Psoas muscle (tissue), 8 donors: ENCODE measurements around the gene FNDC3B. TPM values are rescaled to one million over a fixed set of nuclear protein-coding genes. Genes with fewer than 3 reads are reported as not detected.

Source experiments
- ATAC-seq, 4 donors: fragments of 200-7000 bp; cut with Tn5 transposase; one replicate each; pipeline ENCODE4 v1.9.1; 2020; ENCODE audit warnings: moderate library complexity in 3 of 4, mild to moderate bottlenecking in 2 of 4
- DNase-seq, 2 donors: peaks; one replicate each; pipeline ENCODE4 v3.0.0-alpha.2; 2020
- H3K27ac ChIP-seq: fragments of 200-600 bp; one replicate; pipeline ENCODE4 v1.8.0; 2022
- H3K27me3 ChIP-seq, 3 donors: fragments of 200-600 bp in 1 of 3; one replicate each; pipeline versions ENCODE4 v1.6.1 to v1.8.0; 2013 to 2022; ENCODE audit warnings: low read length in 2 of 3, mild to moderate bottlenecking in 2 of 3, moderate library complexity in 1 of 3; ENCODE audit not compliant: insufficient read depth in 3 of 3
- H3K36me3 ChIP-seq, 2 donors: fragments of 200-600 bp in 1 of 2; one replicate each; pipeline versions ENCODE4 v1.6.1 to v1.8.0; 2013 to 2022; ENCODE audit warnings: low read depth in 1 of 2, mild to moderate bottlenecking in 1 of 2, moderate library complexity in 1 of 2; ENCODE audit not compliant: insufficient read depth in 1 of 2
- H3K4me1 ChIP-seq: fragments of 200-600 bp; one replicate; pipeline ENCODE4 v1.8.0; 2022
- H3K4me3 ChIP-seq: fragments of 200-600 bp; one replicate; pipeline ENCODE4 v1.8.0; 2022; ENCODE audit warnings: mild to moderate bottlenecking
- H3K9me3 ChIP-seq: fragments of 200-600 bp; one replicate; pipeline ENCODE4 v1.8.0; 2022
- CTCF ChIP-seq: fragments of 200-600 bp; IDR thresholded peaks from one replicate; pipeline ENCODE4 v1.8.0; 2022; ENCODE audit warnings: antibody characterized with exemption
- WGBS, 3 donors: extraction: QIAGEN DNeasy Blood & Tissue Kit; methylation state at CpG; one replicate each; pipeline versions ENCODE4 v1.1.6 to v1.1.7; 2013; 5-methylcytosine and 5-hydroxymethylcytosine counted together
- intact Hi-C, 2 donors: fragments of 100-400 bp; cut with DNase I; formaldehyde crosslinking; loops; one replicate each; pipeline versions ENCODE4 v1.11.0 to v1.14.2; 2022
- polyA plus RNA-seq, 3 donors: library from polyadenylated mRNA; stranded (reverse); fragments of 200-250 nt; gene quantifications; one replicate each; pipeline ENCODE4 v1.2.3, GENCODE V29; 2013
- total RNA-seq, 4 donors: library from RNA; stranded (reverse); fragmentation: NEBNext Ultra II Directional in 2 of 4; extraction: Animal tissue kit (Norgen Biotek cat#: 25700) in 2 of 4; gene quantifications; one replicate each; pipeline versions ENCODE4 v1.2.1 to v1.2.4, GENCODE V29; 2021 to 2023
- donor health status: healthy with polysubstance abuse.
- donor health status: DM: no; HTN: no; CAD: no; lungs with moderate emphysema.
- donor health status: Bipolar disorder and iron deficiency.
- donor health status: healthy.
- donor health status: DM: yes; HTN: yes; CAD: no.
- donor health status: DM: no; HTN: no; CAD: no.
- donor health status: DM: no; HTN: no; CAD: no.
- donor health status: DM: yes; HTN: yes; CAD: no.

FNDC3B gene
- total and polyA plus RNA-seq, 7 donors: 12.4 to 133 (median 50.8) TPM

DNA sequence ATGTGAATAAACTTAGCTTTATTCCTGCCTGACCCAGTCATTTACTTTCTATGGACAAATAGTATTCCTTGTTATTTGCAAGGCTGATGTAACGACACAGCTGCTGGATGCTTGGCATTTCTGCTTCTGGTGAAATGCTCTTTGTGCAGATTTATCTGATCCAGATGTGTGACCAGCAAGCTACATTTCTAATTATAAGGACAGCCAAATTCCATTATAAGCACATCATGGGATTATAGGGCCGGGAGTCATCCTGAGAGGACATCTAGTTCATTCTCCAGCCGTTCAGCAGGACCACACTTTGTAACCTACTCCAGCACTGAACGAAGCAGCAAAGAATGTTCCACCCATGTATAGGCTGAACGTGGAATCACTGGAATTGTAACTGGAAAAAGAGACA, 42.9 kb downstream of the FNDC3B start:
- intact Hi-C loops: no loop called here
- H3K4me3 ChIP-seq: no peak overlapping the region
- H3K27me3 ChIP-seq: no peaks in the 10 kb centered on the region
- H3K4me1 ChIP-seq: peaks cover 47% of the 10 kb centered on the region
- DNase-seq: peak in 1 of 2 donors; percentile 48
- H3K27ac ChIP-seq: peak overlapping the region; percentile 50
- no peak for TF ChIP-seq CTCF
- no peaks in the 10 kb centered on the region for H3K9me3 ChIP-seq
- H3K36me3 ChIP-seq: peaks cover 0 to 7% of the 10 kb centered on the region in 2 donors
- 28 to 31% (median 28%) methylated on average over 5 of the region's 5 CpGs for WGBS, 3 donors
- ATAC-seq: peak; percentile 65 to 92 (median 86)

- Histone ChIP-seq H3K27me3 (no peaks in the 10 kb centered on the region), H3K36me3 (peaks cover 0 to 7% of the 10 kb centered on the region in 2 donors), H3K4me1 (peaks cover 54% of the 10 kb centered on the region), H3K27ac (peak overlapping the region; percentile 50), H3K9me3 (no peaks in the 10 kb centered on the region), H3K4me3 (no peak overlapping the region)
- no peak for TF ChIP-seq CTCF
- intact Hi-C loops: no loop called here
- WGBS, 3 donors: 86 to 91% (median 87%) methylated on average over 5 of the region's 5 CpGs
- DNase-seq (no peak), ATAC-seq (no peak)
Measured at GRCh38 chr3:172082820-172083513, 43.6 kb downstream of the FNDC3B start.

- no peak overlapping the region for H3K27ac ChIP-seq
- DNase-seq: no peak
- 90 to 96% (median 92%) methylated on average over 8 of the region's 8 CpGs for WGBS, 3 donors
- TF ChIP-seq CTCF: no peak
- H3K4me3 ChIP-seq: no peak overlapping the region
- peaks cover 0 to 7% of the 10 kb centered on the region in 2 donors for H3K36me3 ChIP-seq
- H3K9me3 ChIP-seq: no peaks in the 10 kb centered on the region
- no peaks in the 10 kb centered on the region for H3K27me3 ChIP-seq
- no peak for ATAC-seq
- H3K4me1 ChIP-seq: peaks cover 57% of the 10 kb centered on the region
- intact Hi-C loops: no loop called here
Measured at GRCh38 chr3:172083995-172084409, 44.6 kb downstream of the FNDC3B start.

GRCh38 chr3:172084871-172085556, 45.6 kb downstream of the FNDC3B start:
- intact Hi-C loops: no loop called here
- H3K9me3 ChIP-seq: no peaks in the 10 kb centered on the region
- TF ChIP-seq CTCF: no peak
- peaks cover 0 to 7% of the 10 kb centered on the region in 2 donors for H3K36me3 ChIP-seq
- H3K27ac ChIP-seq: no peak overlapping the region
- peaks cover 65% of the 10 kb centered on the region for H3K4me1 ChIP-seq
- no peak overlapping the region for H3K4me3 ChIP-seq
- DNase-seq (no peak), ATAC-seq (no peak)
- WGBS, 3 donors: 90 to 91% (median 91%) methylated on average over 5 of the region's 5 CpGs
- H3K27me3 ChIP-seq: no peaks in the 10 kb centered on the region
